ENCODE measurements around the gene EARS2.
A peak's percentile ranks its signal among the peaks of the same experiment; 100 is the strongest.

EARS2 gene

GRCh38 chr16:23566724-23567123 lies 9.6 kb upstream of the EARS2 start:
- no peak overlapping the region for H3K27ac ChIP-seq
- intact Hi-C loops (cut with DNase I; ENCODE audit: low total_unique reads): no loop called here
- no peak for TF ChIP-seq CTCF (IDR thresholded peaks at IDR 0.05)
- no peak overlapping the region for H3K4me3 ChIP-seq
- no peak for DNase-seq
- peaks cover 0 to 5% (median 0%) of the 10 kb centered on the region in 4 donors for H3K4me1 ChIP-seq
- H3K9me3 ChIP-seq: no peaks in the 10 kb centered on the region
- H3K36me3 ChIP-seq: peaks cover 88 to 100% (median 96%) of the 10 kb centered on the region in 3 donors
- no peaks in the 10 kb centered on the region for H3K27me3 ChIP-seq

GRCh38 chr16:23564575-23565363 lies 7.6 kb upstream of the EARS2 start:
- peak; percentile 36 to 72 for DNase-seq
- Histone ChIP-seq H3K27me3 (no peaks in the 10 kb centered on the region), H3K36me3 (peaks cover 75 to 97% (median 90%) of the 10 kb centered on the region in 3 donors), H3K27ac (peak overlapping the region in 1 of 2 donors; percentile 9), H3K4me1 (peaks cover 0 to 16% (median 10%) of the 10 kb centered on the region in 4 donors), H3K4me3 (no peak overlapping the region), H3K9me3 (no peaks in the 10 kb centered on the region)
- intact Hi-C loops (cut with DNase I; ENCODE audit: low total_unique reads): no loop called here
- no peak for TF ChIP-seq CTCF (IDR thresholded peaks at IDR 0.05)

GRCh38 chr16:23563186-23563585 lies 6.0 kb upstream of the EARS2 start:
- peak in 1 of 2 donors; percentile 17 for DNase-seq
- peaks cover 71 to 90% (median 81%) of the 10 kb centered on the region in 3 donors for H3K36me3 ChIP-seq

GRCh38 chr16:23562505-23562904 lies 5.4 kb upstream of the EARS2 start:
- DNase-seq: peak in 1 of 2 donors; percentile 12
- peaks cover 64 to 88% (median 75%) of the 10 kb centered on the region in 3 donors for H3K36me3 ChIP-seq
- H3K4me3 ChIP-seq: no peak overlapping the region
- peaks cover 0 to 33% (median 26%) of the 10 kb centered on the region in 4 donors for H3K4me1 ChIP-seq
- H3K9me3 ChIP-seq: no peaks in the 10 kb centered on the region
- H3K27me3 ChIP-seq: no peaks in the 10 kb centered on the region
- no peak for TF ChIP-seq CTCF (IDR thresholded peaks at IDR 0.05)
- intact Hi-C loops (cut with DNase I; ENCODE audit: low total_unique reads): no loop called here
- H3K27ac ChIP-seq: no peak overlapping the region

More at GRCh38 chr16:23563186-23563585, 6.0 kb upstream of the EARS2 start:
- peaks cover 0 to 32% (median 23%) of the 10 kb centered on the region in 4 donors for H3K4me1 ChIP-seq
- H3K9me3 ChIP-seq: no peaks in the 10 kb centered on the region
- H3K27me3 ChIP-seq: no peaks in the 10 kb centered on the region
- no peak overlapping the region for H3K4me3 ChIP-seq
- intact Hi-C loops (cut with DNase I; ENCODE audit: low total_unique reads): no loop called here
- H3K27ac ChIP-seq: no peak overlapping the region
- TF ChIP-seq CTCF (IDR thresholded peaks at IDR 0.05): no peak

- Histone ChIP-seq H3K27ac (no peak overlapping the region), H3K4me1 (peaks cover 0 to 37% (median 28%) of the 10 kb centered on the region in 4 donors), H3K9me3 (no peaks in the 10 kb centered on the region), H3K27me3 (no peaks in the 10 kb centered on the region), H3K36me3 (peaks cover 55 to 79% (median 66%) of the 10 kb centered on the region in 3 donors), H3K4me3 (no peak overlapping the region)
- no peak for DNase-seq
- TF ChIP-seq CTCF (IDR thresholded peaks at IDR 0.05): no peak
- intact Hi-C loops (cut with DNase I; ENCODE audit: low total_unique reads): no loop called here
Observed at GRCh38 chr16:23561586-23561985, 4.4 kb upstream of the EARS2 start.
